ENCODE measurements around the gene PPP1R3D.
"Not testable (repeated sequence)": the region's sequence is repeated elsewhere in the genome, so short reads cannot be mapped to it uniquely, and the experiment has no call there.

Gene PPP1R3D

GRCh38 chr20:59940129-59940955 is at the start of gene PPP1R3D, which contains the start of gene FAM217B:
PPP1R3D (minus strand) TSS chr20:59940305; CDS start chr20:59939931, 374 bp downstream.
FAM217B (plus strand) TSS chr20:59940389; CDS start chr20:59943944, 3,555 bp downstream.
- peak; percentile 93 for DNase-seq (ENCODE audit: low read depth)

- no peak for DNase-seq (ENCODE audit: low read depth)
These were observed 48.0 kb upstream of the PPP1R3D start for GRCh38 chr20:59988141-59988540.

GRCh38 chr20:59987135-59987534 is 47.0 kb upstream of the PPP1R3D start:
- DNase-seq (ENCODE audit: low read depth) = no peak

- DNase-seq (ENCODE audit: low read depth) = no peak
These were observed 45.8 kb upstream of the PPP1R3D start for GRCh38 chr20:59985864-59986263.

GRCh38 chr20:59985164-59985563 is 45.1 kb upstream of the PPP1R3D start:
- no peak for DNase-seq (ENCODE audit: low read depth)

GRCh38 chr20:59984541-59984940 is 44.4 kb upstream of the PPP1R3D start:
- no peak for DNase-seq (ENCODE audit: low read depth)

- DNase-seq (ENCODE audit: low read depth) = no peak
These were observed 43.0 kb upstream of the PPP1R3D start for GRCh38 chr20:59983076-59983475.

- no peak for DNase-seq (ENCODE audit: low read depth)
These were observed 37.0 kb upstream of the PPP1R3D start for GRCh38 chr20:59977086-59977485.

GRCh38 chr20:59976156-59976782 is 36.2 kb upstream of the PPP1R3D start:
- no peak for DNase-seq (ENCODE audit: low read depth)

GRCh38 chr20:59972037-59972801 is 32.1 kb upstream of the PPP1R3D start:
- no peak for DNase-seq (ENCODE audit: low read depth)

- DNase-seq (ENCODE audit: low read depth) = no peak
These were observed 31.3 kb upstream of the PPP1R3D start for GRCh38 chr20:59971428-59971827.

GRCh38 chr20:59966428-59966827 is 26.3 kb upstream of the PPP1R3D start:
- DNase-seq (ENCODE audit: low read depth) = no peak

- DNase-seq (ENCODE audit: low read depth) = no peak
These were observed 22.1 kb upstream of the PPP1R3D start for GRCh38 chr20:59962155-59962554.

- DNase-seq (ENCODE audit: low read depth) = no peak
These were observed 21.3 kb upstream of the PPP1R3D start for GRCh38 chr20:59961423-59961822.

GRCh38 chr20:59958626-59959025 is 18.5 kb upstream of the PPP1R3D start:
- DNase-seq (ENCODE audit: low read depth) = no peak

GRCh38 chr20:59958123-59958522 is 18.0 kb upstream of the PPP1R3D start, which contains the start of gene CDH26:
CDH26 (plus strand) TSS chr20:59958423; CDS start chr20:59958727, 304 bp downstream.
- DNase-seq (ENCODE audit: low read depth) = no peak

- DNase-seq (ENCODE audit: low read depth) = not testable (repeated sequence)
These were observed 17.5 kb upstream of the PPP1R3D start for GRCh38 chr20:59957568-59957967.

GRCh38 chr20:59955131-59955796 is 15.2 kb upstream of the PPP1R3D start:
- DNase-seq (ENCODE audit: low read depth) = no peak

GRCh38 chr20:59954718-59955117 is 14.6 kb upstream of the PPP1R3D start:
- DNase-seq (ENCODE audit: low read depth) = no peak

GRCh38 chr20:59949911-59950310 is 9.8 kb upstream of the PPP1R3D start:
- no peak for DNase-seq (ENCODE audit: low read depth)

- DNase-seq (ENCODE audit: low read depth) = peak; percentile 53
These were observed 9.0 kb upstream of the PPP1R3D start for GRCh38 chr20:59948828-59949720.

All from fibroblast of the conjunctiva (primary cell).